Epithelial cell of esophagus (primary cell): ENCODE data around the gene SMCO4.

Source experiments
- DNase-seq: peaks from one replicate; pipeline ENCODE4 v3.0.0; 2010; ENCODE audit warnings: low read depth
- H3K4me3 ChIP-seq: 2 replicates; pipeline ENCODE4 v1.5.1; 2011; ENCODE audit warnings: mild to moderate bottlenecking, low read length, control low read depth
- TF ChIP-seq, protein P1 (sequence below): IDR thresholded peaks from 2 replicates; pipeline ENCODE4 v1.5.1; 2011; ENCODE audit warnings: low read depth, mild to moderate bottlenecking, low read length, control low read depth, inconsistent platforms; ENCODE audit not compliant: insufficient read depth; ENCODE audit errors: missing control alignments

The SMCO4 gene

DNA sequence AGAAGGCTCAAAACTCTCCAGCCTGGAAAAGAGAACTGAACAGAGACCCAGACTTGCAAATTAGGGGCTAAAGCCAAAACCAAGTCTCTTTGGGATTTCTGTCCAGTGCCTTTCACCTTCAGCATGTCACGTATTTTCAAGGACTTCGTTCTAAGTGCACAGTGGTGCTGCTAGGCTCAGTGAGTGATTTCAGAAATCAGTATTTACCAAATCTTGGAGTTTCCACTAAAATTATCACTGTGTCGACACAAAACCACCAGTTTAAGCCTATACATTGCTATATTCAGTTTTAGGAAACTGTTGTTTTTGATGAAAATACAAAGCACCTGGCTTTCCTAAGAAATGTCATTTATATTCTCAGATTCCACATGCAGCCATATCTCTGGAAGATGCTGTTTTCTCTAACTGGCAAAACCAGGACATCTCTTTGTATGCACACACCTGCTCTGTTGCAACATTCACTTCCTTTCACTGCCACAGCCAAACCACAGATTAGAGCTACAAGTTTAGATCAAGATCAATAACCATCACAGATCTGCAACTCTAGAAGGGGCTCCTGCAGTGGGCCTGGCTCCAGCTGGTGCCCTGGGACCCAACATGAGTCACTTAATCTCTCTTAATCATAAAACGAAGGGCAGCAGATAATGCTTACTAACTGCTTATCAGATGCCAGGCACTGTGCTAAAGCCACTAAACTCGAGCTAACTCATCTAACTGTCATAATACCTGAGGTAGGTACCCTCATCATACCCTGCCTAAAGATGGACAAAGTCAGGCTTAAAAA lies 22.3 kb downstream of the SMCO4 start:
- no peak overlapping the region for H3K4me3 ChIP-seq
- no peak for DNase-seq
- TF ChIP-seq, protein P1, sequence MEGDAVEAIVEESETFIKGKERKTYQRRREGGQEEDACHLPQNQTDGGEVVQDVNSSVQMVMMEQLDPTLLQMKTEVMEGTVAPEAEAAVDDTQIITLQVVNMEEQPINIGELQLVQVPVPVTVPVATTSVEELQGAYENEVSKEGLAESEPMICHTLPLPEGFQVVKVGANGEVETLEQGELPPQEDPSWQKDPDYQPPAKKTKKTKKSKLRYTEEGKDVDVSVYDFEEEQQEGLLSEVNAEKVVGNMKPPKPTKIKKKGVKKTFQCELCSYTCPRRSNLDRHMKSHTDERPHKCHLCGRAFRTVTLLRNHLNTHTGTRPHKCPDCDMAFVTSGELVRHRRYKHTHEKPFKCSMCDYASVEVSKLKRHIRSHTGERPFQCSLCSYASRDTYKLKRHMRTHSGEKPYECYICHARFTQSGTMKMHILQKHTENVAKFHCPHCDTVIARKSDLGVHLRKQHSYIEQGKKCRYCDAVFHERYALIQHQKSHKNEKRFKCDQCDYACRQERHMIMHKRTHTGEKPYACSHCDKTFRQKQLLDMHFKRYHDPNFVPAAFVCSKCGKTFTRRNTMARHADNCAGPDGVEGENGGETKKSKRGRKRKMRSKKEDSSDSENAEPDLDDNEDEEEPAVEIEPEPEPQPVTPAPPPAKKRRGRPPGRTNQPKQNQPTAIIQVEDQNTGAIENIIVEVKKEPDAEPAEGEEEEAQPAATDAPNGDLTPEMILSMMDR, result no peak

DNA sequence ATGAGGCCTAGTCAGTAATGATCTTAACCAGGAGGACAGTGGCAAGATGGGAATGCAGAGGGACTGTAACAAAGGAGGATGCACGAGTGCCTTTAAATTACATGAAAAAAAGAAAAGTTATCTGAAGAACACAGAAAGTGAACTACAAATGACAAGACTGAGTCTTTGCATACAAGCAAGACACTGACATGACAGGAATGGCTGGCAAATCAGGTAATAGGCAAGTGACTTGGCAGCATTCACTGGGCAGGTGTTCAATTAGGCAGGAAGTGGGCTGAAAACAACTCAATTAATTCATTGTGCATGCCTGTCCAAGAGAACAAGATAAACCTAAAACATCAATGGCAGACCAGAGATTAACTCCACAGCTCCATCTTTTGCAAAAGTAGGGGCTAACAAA lies 24.0 kb downstream of the SMCO4 start:
- no peak for DNase-seq
- TF ChIP-seq, protein P1, result no peak
- H3K4me3 ChIP-seq, result no peak overlapping the region

DNA sequence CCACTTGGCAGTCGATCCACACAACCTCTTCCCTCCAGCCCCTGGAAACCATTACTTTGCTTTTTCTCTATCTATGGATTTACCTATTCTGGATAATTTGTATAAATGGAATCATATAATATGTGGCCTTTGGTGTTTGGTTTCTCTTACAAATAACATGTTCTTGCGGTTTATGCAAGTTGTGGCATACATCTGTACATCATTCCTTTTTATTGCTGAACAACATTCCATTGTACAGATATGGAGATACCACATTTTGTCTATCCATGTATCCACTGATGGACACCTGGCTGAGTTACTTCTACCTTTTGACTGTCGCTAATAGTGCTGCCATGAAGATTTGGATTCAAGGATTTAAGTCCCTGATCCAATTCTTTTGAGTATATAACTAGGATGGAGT lies 25.1 kb downstream of the SMCO4 start:
- TF ChIP-seq, protein P1, result no peak
- DNase-seq, result peak; percentile 67
- no peak overlapping the region for H3K4me3 ChIP-seq

DNA sequence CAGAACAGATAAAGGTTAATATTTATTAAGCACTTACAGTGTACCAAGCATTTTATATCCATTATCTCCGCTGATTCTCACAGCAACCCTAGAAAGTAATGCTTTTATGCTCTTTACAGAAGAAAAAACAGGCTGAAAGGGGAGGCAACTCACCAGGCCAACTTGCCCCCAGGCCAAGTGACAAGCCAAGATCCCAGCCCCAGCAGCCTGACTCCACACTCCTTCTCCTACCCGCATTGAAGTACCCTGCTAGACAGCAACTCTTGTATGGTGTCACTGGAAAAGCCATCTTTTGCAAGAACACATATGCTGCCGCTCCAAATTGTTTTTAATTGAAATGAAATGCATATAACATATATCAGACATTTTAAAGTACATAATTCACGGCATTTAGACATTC lies 25.6 kb downstream of the SMCO4 start:
- TF ChIP-seq, protein P1, result no peak
- no peak overlapping the region for H3K4me3 ChIP-seq
- no peak for DNase-seq

DNA sequence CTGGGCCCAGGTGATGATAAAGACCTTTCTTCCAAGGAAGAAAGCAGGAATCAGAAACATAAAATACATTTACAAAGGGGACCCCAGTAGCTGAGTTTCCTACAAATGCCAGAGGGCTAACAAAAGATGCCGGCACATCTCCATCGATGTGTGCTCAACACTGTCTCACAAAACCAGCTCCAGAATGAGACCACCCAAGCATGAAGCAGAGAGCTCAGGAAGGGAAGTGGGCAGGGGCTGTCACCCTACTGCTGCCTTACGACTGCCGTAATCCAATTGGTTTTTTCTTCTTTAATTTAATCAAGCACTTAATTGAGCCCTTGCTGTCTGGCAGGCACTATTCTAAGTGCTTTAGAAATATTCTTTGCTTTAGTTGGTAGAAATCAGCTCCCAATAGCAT lies 26.1 kb downstream of the SMCO4 start:
- no peak overlapping the region for H3K4me3 ChIP-seq
- TF ChIP-seq, protein P1, result no peak
- no peak for DNase-seq

DNA sequence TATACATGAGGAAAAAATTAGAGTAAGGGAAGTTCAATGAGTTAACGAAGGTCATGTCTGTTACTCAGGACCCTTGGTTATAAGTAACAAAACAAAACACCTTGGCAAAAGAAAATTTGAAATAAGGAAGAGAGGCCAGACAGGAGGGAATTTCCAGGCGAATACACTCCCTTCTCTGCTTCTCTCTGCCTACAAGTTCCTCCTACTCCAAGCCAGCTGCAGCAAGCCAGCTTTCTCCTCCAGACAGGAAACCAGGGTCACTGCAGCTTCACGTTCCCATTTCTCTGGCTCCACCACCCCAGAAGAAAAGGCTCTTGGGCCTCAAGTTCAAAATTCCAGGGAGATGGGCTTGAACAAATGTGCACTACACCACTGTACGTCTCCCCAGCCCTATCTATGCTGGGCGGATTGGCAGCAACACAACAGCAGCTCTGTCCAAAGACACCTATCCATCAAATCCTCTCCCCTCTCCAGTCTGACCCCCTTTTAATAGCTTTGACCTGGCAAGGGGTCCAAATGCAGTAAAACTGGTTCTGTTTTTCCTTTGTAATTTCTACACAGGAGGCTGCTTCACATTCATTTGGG lies 27.7 kb downstream of the SMCO4 start:
- H3K4me3 ChIP-seq, result no peak overlapping the region
- TF ChIP-seq, protein P1, result no peak
- DNase-seq, result no peak

DNA sequence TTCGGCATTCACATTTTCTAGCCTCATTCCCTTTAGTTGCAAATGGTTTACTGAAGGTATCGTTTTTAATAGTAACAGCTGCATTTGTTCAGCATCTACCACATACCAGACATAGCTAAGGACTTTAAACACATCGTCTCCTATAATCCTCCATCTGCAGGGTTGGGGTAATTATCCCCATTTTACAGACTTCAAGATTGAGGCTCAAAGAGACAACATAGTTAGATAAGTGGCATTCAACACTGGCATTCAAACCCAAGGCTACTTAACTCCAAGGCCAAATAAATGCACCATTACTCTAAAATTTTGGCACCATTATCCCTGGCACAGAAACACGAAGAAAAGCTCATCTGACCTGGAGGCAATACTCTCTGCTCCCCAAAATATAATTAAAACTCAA lies 28.5 kb downstream of the SMCO4 start:
- TF ChIP-seq, protein P1, result no peak
- no peak for DNase-seq
- H3K4me3 ChIP-seq, result no peak overlapping the region
